ENCODE results near the gene CD247. TPM values are rescaled to one million over a fixed set of nuclear protein-coding genes. Genes with fewer than 3 reads are reported as not detected.

Gene CD247
- total and polyA plus RNA-seq, 2 of the 4 experiments (the other 2 are of a cell fraction) = not detected

- Histone ChIP-seq H3K18ac (ENCODE audit: low read depth, low read length) (no peak overlapping the region), H3K4me1 (ENCODE audit: control insufficient read depth, insufficient read depth, low read length) (no peaks in the 10 kb centered on the region), H3K27me3 (ENCODE audit: control insufficient read depth, insufficient read depth, low read length) (peaks cover 18% of the 10 kb centered on the region), H4K5ac (ENCODE audit: low read depth, low read length) (no peak overlapping the region), H3K56ac (ENCODE audit: extremely low read depth, insufficient read depth, low read length) (no peak overlapping the region), H3K9me1 (ENCODE audit: insufficient read depth, low read length) (no peaks in the 10 kb centered on the region), H2AK9ac (replicated peaks; ENCODE audit: low read depth, low read length, poor library complexity) (no peak overlapping the region), H2BK15ac (ENCODE audit: low read depth, low read length) (no peak overlapping the region), H2BK20ac (ENCODE audit: low read depth, low read length) (no peak overlapping the region), H4K91ac (ENCODE audit: insufficient read depth, low read depth, low read length) (no peak overlapping the region), H3K14ac (replicated peaks; ENCODE audit: low read depth, low read length) (no peak overlapping the region), H3K9me3 (ENCODE audit: control insufficient read depth, insufficient read depth, low read length) (no peaks in the 10 kb centered on the region), H3K23ac (ENCODE audit: low read depth, low read length) (no peak overlapping the region), H2AFZ (replicated peaks; ENCODE audit: low read length, poor library complexity) (no peak overlapping the region), H3K9ac (ENCODE audit: low read depth, low read length) (no peak overlapping the region), H3K36me3 (ENCODE audit: control insufficient read depth, insufficient read depth, low read length) (no peaks in the 10 kb centered on the region), H3K27ac (ENCODE audit: insufficient read depth, low read length) (no peak overlapping the region), H3K4me2 (ENCODE audit: low read depth, low read length) (no peak overlapping the region), H3K79me1 (ENCODE audit: low read depth in 1 of 2, low read length in 2 of 2) (no peaks in the 10 kb centered on the region), H2AK5ac (ENCODE audit: low read depth, low read length) (no peak overlapping the region), H3K4ac (ENCODE audit: low read depth, low read length) (no peak overlapping the region), H3K4me3 (ENCODE audit: insufficient read depth, low read depth, low read length) (no peak overlapping the region), H2BK5ac (ENCODE audit: low read depth, low read length, poor library complexity, severe bottlenecking) (no peak overlapping the region), H4K20me1 (ENCODE audit: insufficient read depth, low read length) (no peaks in the 10 kb centered on the region), H4K8ac (ENCODE audit: low read depth in 2 of 2, low read length in 2 of 2) (no peak overlapping the region), H2BK120ac (ENCODE audit: low read depth, low read length) (no peak overlapping the region)
- dilution Hi-C loops (cut with HindIII; ENCODE audit: low sequenced_read_pairs, unreplicated experiment) = no loop called here
- WGBS, 2 experiments (ENCODE audit: extremely low coverage in 2 of 2, insufficient read length in 1 of 2) = no CpG with 5 or more reads among the region's 2 CpGs
- intact Hi-C loops (cut with micrococcal nuclease) = no loop called here
- POLR2A ChIA-PET (ENCODE audit: unreplicated experiment) = no interaction called here
- no peak for ATAC-seq (ENCODE audit: low read depth)
- TF ChIP-seq MAFK (IDR thresholded peaks at IDR 0.05; ENCODE audit: low read depth, low read length) = no peak
- TF ChIP-seq POLR2A (IDR thresholded peaks at IDR 0.05; ENCODE audit: low read depth, low read length) = no peak
- no peak for TF ChIP-seq RFX5 (IDR thresholded peaks at IDR 0.05; ENCODE audit: low read depth, low read length)
- TF ChIP-seq ELK1 (IDR thresholded peaks at IDR 0.05; ENCODE audit: borderline replicate concordance, low read depth, low read length) = no peak
- TF ChIP-seq MXI1 (IDR thresholded peaks at IDR 0.05; ENCODE audit: borderline replicate concordance, low read depth, low read length) = no peak
- TF ChIP-seq RCOR1 (IDR thresholded peaks at IDR 0.05; ENCODE audit: insufficient replicate concordance, low read length) = no peak
- TF ChIP-seq USF2 (IDR thresholded peaks at IDR 0.05; ENCODE audit: low read depth, low read length) = no peak
- no peak for TF ChIP-seq RAD21 (IDR thresholded peaks at IDR 0.05; ENCODE audit: low read length)
- TF ChIP-seq SMC3 (IDR thresholded peaks at IDR 0.05; ENCODE audit: low read depth, low read length) = no peak
- no peak for TF ChIP-seq BHLHE40 (IDR thresholded peaks at IDR 0.05; ENCODE audit: low read depth, low read length)
- no peak for TF ChIP-seq MAZ (IDR thresholded peaks at IDR 0.05; ENCODE audit: borderline replicate concordance, low read depth, low read length)
- no peak for TF ChIP-seq CEBPB (IDR thresholded peaks at IDR 0.05; ENCODE audit: low read depth, low read length)
- no peak for TF ChIP-seq CHD1 (IDR thresholded peaks at IDR 0.05; ENCODE audit: low read depth, low read length)
- no peak for TF ChIP-seq NFE2L2 (IDR thresholded peaks at IDR 0.05; ENCODE audit: low read depth, low read length)
- in situ Hi-C loops (cut with MboI; ENCODE audit: low sequenced_read_pairs) = no loop called here
- CTCF ChIA-PET = no interaction called here
- DNase-seq = no peak
- BruUV-seq (replicated peaks) = no TSS peak
These were observed 25.0 kb downstream of the CD247 start for GRCh38 chr1:167493372-167493771.
